Caco-2 (cell line): ENCODE results near the gene NOTO. TPM values are rescaled to one million over a fixed set of nuclear protein-coding genes. Genes with fewer than 3 reads are reported as not detected.

Experiments
- BruUV-seq: library from RNA; stranded (reverse); fragments of 400-500 nt; replicated peaks from 2 replicates; lab custom pipeline; 2021; lab: Mats Ljungman, UMichigan
- CTCF ChIA-PET: fragments of 300-600 bp; sonication (Branson Sonifier 250); formaldehyde crosslinking; loops from one replicate; lab custom pipeline; 2022; ENCODE audit warnings: antibody characterized with exemption; lab: Charles Lee
- POLR2A ChIA-PET: fragments of 300-600 bp; sonication (Branson Sonifier 250); formaldehyde crosslinking; loops from one replicate; lab custom pipeline; 2022; ENCODE audit warnings: antibody characterized with exemption; lab: Charles Lee
- DNase-seq, 2 experiments: peaks; one replicate each; pipeline versions ENCODE4 v3.0.0 to v3.0.0-alpha.2; 2020 to 2022
- H3K27me3 ChIP-seq: replicated peaks from 2 replicates; pipeline ENCODE4 v1.6.0; 2011; ENCODE audit warnings: low read length; ENCODE audit not compliant: control insufficient read depth, insufficient read depth
- H3K36me3 ChIP-seq: 2 replicates; pipeline ENCODE4 v1.5.1; 2011; ENCODE audit warnings: low read length; ENCODE audit not compliant: control insufficient read depth, insufficient read depth
- H3K4me1 ChIP-seq: fragments of 250-450 bp; sonication (Bioruptor Pico); 2 replicates; pipeline ENCODE4 v1.5.1; 2020; ENCODE audit warnings: mild to moderate bottlenecking
- H3K4me3 ChIP-seq: 2 replicates; pipeline ENCODE4 v1.5.1; 2011; ENCODE audit warnings: low read depth, mild to moderate bottlenecking, control low read depth, low read length
- H3K9me3 ChIP-seq: fragments of 250-450 bp; sonication (Bioruptor Pico); 2 replicates; pipeline ENCODE4 v1.5.1; 2020; ENCODE audit warnings: mild to moderate bottlenecking, moderate library complexity
- H3K27ac Mint-ChIP-seq: one replicate; pipeline ENCODE4 v1.8.0; 2022; ENCODE audit warnings: mixed read lengths; ENCODE audit not compliant: unreplicated experiment
- H3K27me3 Mint-ChIP-seq: one replicate; pipeline ENCODE4 v1.8.0; 2022; ENCODE audit warnings: mixed read lengths; ENCODE audit not compliant: insufficient read depth, unreplicated experiment
- H3K36me3 Mint-ChIP-seq: one replicate; pipeline ENCODE4 v1.8.0; 2022; ENCODE audit warnings: mild to moderate bottlenecking, mixed read lengths; ENCODE audit not compliant: insufficient read depth, unreplicated experiment
- H3K4me1 Mint-ChIP-seq: one replicate; pipeline ENCODE4 v1.8.0; 2022; ENCODE audit warnings: low read depth, mixed read lengths; ENCODE audit not compliant: unreplicated experiment
- H3K4me3 Mint-ChIP-seq: one replicate; pipeline ENCODE4 v1.8.0; 2022; ENCODE audit warnings: mild to moderate bottlenecking, moderate library complexity, mixed read lengths; ENCODE audit not compliant: unreplicated experiment
- H3K9me3 Mint-ChIP-seq: one replicate; pipeline ENCODE4 v1.8.0; 2022; ENCODE audit warnings: mixed read lengths; ENCODE audit not compliant: unreplicated experiment
- CTCF ChIP-seq, 2 experiments: fragments of 200-600 bp in 1 of 2; IDR thresholded peaks; 1 replicate in 1 of 2; 2 replicates in 1 of 2; pipeline versions ENCODE4 v1.5.1 to v1.8.0; 2011 to 2022; ENCODE audit warnings: antibody characterized with exemption in 1 of 2, control low read depth in 1 of 2, inconsistent platforms in 1 of 2, low read depth in 1 of 2, low read length in 1 of 2, mild to moderate bottlenecking in 1 of 2, moderate library complexity in 1 of 2; ENCODE audit not compliant: insufficient read depth in 1 of 2, severe bottlenecking in 1 of 2, unreplicated experiment in 1 of 2
- intact Hi-C: fragments of 100-400 bp; cut with micrococcal nuclease; formaldehyde crosslinking; loops from one replicate; pipeline ENCODE4 v1.10.0; 2022; ENCODE audit not compliant: unreplicated experiment
- total RNA-seq: library from RNA; stranded (reverse); gene quantifications from 2 replicates; pipeline ENCODE4 v1.2.3, GENCODE V29; 2022

The NOTO gene
- total RNA-seq, 1 experiment from 2014 or later = not detected

DNA sequence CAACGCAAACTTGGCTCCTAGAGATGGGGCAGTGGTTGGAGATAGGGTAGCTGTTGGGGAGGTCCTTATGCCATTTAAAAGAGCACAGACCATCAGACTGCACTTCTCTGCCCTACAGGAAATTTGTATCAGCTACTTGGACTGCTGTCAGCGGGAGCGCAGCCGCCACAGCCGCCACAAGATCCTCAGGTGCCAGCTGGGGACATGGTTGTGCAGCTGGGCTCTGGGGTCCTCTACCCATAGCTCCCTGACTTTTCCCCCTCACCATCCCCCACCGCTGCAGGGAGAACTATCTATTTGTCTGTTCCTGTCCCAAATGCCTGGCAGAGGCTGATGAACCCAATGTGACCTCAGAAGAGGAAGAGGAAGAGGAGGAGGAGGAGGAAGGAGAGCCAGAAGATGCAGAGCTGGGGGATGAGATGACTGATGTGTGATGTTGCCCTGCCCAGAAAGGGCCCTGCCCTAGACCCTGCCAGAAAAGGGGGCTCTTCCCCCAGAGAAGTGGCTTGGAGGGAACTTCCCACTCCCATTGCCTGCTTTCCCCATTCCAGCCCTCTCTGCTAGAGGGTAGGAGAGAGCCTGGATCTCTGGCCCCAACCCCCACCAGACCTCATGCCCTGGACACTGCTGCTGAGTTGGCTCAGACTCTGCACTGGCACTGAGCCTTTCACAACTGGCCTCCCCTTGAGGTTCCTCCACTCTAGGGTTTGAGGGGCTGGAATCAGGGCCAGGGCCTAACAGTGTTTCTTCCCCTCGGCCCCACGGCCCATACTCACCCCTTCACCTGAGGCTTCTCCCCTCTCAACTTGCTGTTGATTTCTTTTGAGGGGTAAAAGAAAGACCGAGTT is 23.4 kb downstream of the NOTO start:
- BruUV-seq = TSS peak; percentile 12
- Histone ChIP-seq H3K9me3 (no peaks in the 10 kb centered on the region), H3K36me3 (peaks cover 2% of the 10 kb centered on the region), H3K27me3 (no peaks in the 10 kb centered on the region), H3K4me1 (no peaks in the 10 kb centered on the region), H3K4me3 (no peak overlapping the region)
- no peak for DNase-seq
- Mint-ChIP-seq H3K4me3 (no peak overlapping the region), H3K27me3 (no peaks in the 10 kb centered on the region), H3K4me1 (no peaks in the 10 kb centered on the region), H3K36me3 (peaks cover 36% of the 10 kb centered on the region), H3K27ac (no peak overlapping the region), H3K9me3 (no peaks in the 10 kb centered on the region)
- intact Hi-C loops = no loop called here
- POLR2A ChIA-PET = no interaction called here
- CTCF ChIA-PET = no interaction called here
- TF ChIP-seq CTCF (IDR thresholded peaks at IDR 0.05; ENCODE audit: insufficient read depth in 1 of 2, low read depth in 1 of 2, low read length in 1 of 2, severe bottlenecking in 1 of 2, unreplicated experiment in 1 of 2) = no peak

GRCh38 chr2:73227086-73227485 is 24.7 kb downstream of the NOTO start:
- DNase-seq = no peak
- POLR2A ChIA-PET = no interaction called here
- no peaks in the 10 kb centered on the region for H3K4me1 ChIP-seq
- no peak overlapping the region for H3K4me3 Mint-ChIP-seq
- H3K27me3 ChIP-seq = no peaks in the 10 kb centered on the region
- no peak overlapping the region for H3K27ac Mint-ChIP-seq
- H3K36me3 Mint-ChIP-seq = peaks cover 28% of the 10 kb centered on the region
- BruUV-seq = no TSS peak
- no peaks in the 10 kb centered on the region for H3K9me3 Mint-ChIP-seq
- no peaks in the 10 kb centered on the region for H3K9me3 ChIP-seq
- no peak overlapping the region for H3K4me3 ChIP-seq
- no peaks in the 10 kb centered on the region; the same call in 1 of the 2 replicates for H3K36me3 ChIP-seq
- TF ChIP-seq CTCF (IDR thresholded peaks at IDR 0.05; ENCODE audit: insufficient read depth in 1 of 2, low read depth in 1 of 2, low read length in 1 of 2, severe bottlenecking in 1 of 2, unreplicated experiment in 1 of 2) = no peak
- intact Hi-C loops = no loop called here
- no peaks in the 10 kb centered on the region for H3K4me1 Mint-ChIP-seq
- no peaks in the 10 kb centered on the region for H3K27me3 Mint-ChIP-seq
- CTCF ChIA-PET = no interaction called here

- Mint-ChIP-seq H3K27me3 (no peaks in the 10 kb centered on the region), H3K4me3 (no peak overlapping the region), H3K27ac (no peak overlapping the region), H3K9me3 (no peaks in the 10 kb centered on the region), H3K4me1 (no peaks in the 10 kb centered on the region), H3K36me3 (peaks cover 28% of the 10 kb centered on the region)
- CTCF ChIA-PET = interaction anchor here (0.8 kb wide), 1 partner anchor 37 kb away, joined by 4 read pairs; no protein-coding TSS in a partner anchor
- H3K27me3 ChIP-seq = no peaks in the 10 kb centered on the region
- no peaks in the 10 kb centered on the region for H3K4me1 ChIP-seq
- no TSS peak for BruUV-seq
- POLR2A ChIA-PET = interaction anchor here (0.7 kb wide), 1 partner anchor 37 kb away, joined by 3 read pairs; no protein-coding TSS in a partner anchor
- intact Hi-C loops = no loop called here
- no peaks in the 10 kb centered on the region for H3K9me3 ChIP-seq
- TF ChIP-seq CTCF (IDR thresholded peaks at IDR 0.05; ENCODE audit: insufficient read depth in 1 of 2, low read depth in 1 of 2, low read length in 1 of 2, severe bottlenecking in 1 of 2, unreplicated experiment in 1 of 2) = no peak
- no peak overlapping the region for H3K4me3 ChIP-seq
- no peaks in the 10 kb centered on the region for H3K36me3 ChIP-seq
- no peak for DNase-seq
Measured at GRCh38 chr2:73228631-73229030, 26.3 kb downstream of the NOTO start.
